ENCODE results near the gene ELOA.
"Not testable (repeated sequence)": the region's sequence is repeated elsewhere in the genome, so short reads cannot be mapped to it uniquely, and the experiment has no call there.

DNA sequence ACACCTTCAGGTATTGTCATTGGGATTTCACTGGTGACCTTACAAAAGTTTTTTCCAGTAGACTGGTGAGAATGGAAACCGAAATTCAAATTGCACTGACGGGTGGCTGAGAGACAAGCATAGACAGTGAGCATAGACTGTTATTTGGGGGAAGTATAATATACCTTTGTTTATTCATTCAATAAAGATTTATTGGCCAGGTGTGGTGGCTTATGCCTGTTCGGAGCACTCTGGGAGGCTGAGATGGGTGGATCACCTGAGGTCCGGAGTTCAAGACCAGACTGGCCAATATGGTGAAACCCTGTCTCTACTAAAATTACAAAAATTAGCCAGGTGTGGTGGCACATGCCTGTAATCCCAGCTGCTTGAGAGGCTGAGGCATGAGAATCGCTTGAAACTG lies 10.0 kb upstream of the ELOA start:
- not testable (repeated sequence) for TF ChIP-seq ZNF274 (IDR thresholded peaks at IDR 0.05; ENCODE audit: low read depth, low read length); SUZ12 (IDR thresholded peaks at IDR 0.05; ENCODE audit: extremely low read depth, insufficient read depth, insufficient read length)

All from NT2/D1 (cell line).